Measurements from ENCODE around the gene LDB2. TPM values are rescaled to one million over a fixed set of nuclear protein-coding genes. Genes with fewer than 3 reads are reported as not detected.

LDB2 gene
- total RNA-seq, 1 experiment from 2014 or later: 0.24 TPM

DNA sequence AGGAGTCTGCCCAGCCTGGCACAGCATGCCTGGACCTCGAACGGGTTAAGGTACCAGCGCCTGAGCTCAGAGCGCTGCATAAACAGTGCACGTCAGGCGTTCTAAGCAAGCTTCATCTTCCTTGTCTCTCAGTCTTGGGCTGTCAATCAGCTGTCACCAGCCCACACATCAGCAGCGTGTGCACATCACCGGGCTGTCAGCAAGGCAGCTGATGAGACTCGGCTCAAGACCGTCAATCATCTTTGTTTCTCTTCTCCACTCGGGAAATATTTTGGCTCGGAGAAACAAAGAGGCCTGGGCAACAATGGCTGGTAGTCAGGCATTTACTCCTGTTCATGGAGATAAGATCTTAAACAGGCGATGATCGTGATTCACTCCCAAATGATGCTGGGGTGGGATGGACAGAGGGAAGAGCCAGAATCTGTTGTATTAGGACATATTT lies 141.3 kb downstream of the LDB2 start:
- DNase-seq (ENCODE audit: low read depth): peak; percentile 39

DNA sequence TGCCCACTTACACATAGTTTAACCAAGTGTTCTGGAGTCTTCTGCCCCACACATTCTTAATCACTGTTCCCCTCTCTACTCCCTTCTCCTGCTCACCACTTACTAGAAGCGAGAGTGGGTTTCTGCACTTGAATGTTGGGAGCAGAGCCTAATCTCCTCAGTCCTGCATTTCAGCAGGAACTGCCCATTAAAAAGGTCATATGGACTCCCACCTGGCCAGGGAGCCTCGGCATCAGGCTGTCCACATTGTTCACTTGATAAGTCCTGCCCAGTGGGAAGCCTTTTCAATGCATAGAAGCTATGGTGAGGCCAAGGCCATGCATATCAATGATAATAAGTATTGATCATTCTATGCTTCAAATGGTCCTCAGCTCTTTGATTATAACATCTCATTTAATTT lies 144.3 kb downstream of the LDB2 start:
- no peak for DNase-seq (ENCODE audit: low read depth)

DNA sequence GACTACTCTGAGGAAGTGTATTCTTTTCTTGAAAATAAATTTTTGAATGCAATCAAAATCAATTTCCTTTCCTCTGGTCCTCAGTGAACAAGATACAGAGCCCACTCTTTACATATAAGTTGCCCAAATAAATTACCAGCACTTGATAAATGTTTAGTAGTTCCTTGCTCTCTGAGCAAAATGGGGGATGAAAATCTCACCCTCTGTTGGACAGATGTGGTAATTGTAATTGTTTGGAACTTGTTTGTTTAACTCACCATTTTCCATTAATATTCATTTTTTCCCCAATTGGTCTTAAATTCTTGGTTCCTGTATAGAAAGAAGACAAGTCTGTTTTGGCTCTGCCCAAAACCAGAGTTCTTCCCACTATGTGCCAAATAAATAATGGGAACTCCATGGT lies 146.3 kb downstream of the LDB2 start:
- peak; percentile 6 for DNase-seq (ENCODE audit: low read depth)

DNA sequence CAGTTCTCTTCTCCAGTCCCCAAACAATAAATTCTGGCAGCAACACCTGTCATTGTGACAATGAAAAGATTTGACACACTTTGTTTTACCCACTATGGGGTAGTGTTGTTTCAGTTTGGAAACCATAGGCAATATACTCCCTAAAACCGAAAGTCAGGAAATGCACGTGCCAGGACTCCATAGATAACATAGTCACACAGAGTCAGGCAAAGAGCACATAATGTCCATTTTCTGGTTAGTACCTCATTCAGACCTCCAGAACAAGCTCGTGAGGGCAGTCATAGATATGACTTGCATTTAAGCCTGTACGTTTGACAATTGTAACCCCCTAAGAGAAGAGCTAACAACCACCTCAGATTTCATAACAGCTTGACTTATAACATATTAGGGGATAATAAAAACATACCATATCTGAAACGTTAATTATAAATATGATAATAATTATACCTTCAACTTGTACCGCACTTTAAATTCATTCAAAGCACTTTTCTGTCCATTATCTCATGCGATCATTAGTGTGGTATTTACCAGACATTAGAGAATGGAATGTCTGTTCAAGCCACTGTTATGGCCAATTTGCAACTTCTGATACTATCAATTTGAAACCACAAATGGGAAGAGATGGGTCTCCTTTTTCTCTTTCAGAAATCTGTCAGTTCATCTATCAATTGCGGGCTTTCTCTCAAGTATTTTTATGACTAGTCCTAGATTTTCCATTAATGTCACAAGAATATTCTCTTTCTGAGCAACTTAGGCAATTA lies 147.4 kb downstream of the LDB2 start:
- no peak for DNase-seq (ENCODE audit: low read depth)

DNA sequence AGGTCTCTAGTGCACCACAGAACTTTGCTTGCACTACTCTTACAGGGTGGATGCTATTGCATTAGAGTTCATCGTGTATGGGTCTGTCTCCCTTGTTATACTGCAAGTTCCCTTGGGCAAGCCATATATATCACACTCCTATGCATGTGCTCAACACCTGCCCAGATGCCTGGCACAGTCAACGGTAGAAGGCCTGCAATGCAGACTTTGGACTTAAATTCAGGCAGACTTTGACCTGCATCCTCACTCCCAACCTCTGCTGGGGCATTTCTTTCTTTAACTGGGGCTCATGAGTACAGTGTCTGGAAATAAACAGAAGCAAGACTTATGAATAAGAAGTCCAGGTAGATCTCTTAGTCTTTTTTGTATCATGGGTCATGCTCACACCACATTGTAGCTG lies 148.2 kb downstream of the LDB2 start:
- no peak for DNase-seq (ENCODE audit: low read depth)

DNA sequence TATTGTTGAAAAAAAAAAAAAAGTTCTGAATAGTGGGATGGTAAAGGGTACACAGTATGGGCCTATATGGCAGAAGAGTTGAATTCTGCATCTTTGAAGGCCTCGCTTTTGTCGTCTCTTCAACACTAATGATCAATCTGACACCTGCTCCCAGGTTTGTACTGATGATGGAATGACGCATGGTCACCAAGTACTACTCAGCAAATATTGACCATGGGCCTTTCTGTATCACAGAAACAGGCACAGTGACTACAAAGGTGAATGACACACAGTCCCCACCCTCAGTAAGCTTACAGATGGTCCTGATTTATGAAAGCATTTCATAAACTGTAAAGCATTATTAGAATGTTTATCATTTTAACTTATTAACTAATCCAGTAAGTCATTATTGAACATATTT lies 152.6 kb downstream of the LDB2 start:
- DNase-seq (ENCODE audit: low read depth): no peak

DNA sequence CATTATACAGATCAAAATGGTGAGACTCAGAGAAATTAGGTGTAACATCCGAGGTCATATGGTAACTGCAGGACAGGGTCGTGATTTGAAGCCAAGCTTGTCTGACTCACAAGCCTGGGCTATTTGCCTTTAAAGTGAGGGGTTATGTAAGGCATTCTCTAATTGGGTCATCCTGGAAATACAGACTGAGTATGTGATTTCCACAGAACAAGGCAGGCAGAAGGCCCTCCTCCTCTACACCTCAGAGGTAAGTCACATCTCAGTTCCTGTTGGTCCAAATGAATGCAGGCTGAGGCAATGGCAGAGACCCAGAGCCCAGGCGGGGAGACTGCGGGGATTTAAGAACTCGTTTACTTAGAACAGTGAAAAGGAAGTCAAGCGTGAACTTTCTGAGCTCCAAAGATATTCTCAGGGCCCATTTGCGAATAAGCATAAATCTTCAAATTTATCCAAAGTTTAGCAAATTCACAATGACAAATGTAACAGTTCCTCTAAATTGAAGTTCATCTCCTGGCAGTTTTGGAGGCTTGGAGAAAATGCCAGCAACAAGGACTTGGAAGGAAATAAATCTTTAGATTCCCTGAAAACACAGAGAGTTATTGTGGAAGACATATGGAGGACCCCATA lies 153.3 kb downstream of the LDB2 start:
- peak; percentile 18 for DNase-seq (ENCODE audit: low read depth)

DNA sequence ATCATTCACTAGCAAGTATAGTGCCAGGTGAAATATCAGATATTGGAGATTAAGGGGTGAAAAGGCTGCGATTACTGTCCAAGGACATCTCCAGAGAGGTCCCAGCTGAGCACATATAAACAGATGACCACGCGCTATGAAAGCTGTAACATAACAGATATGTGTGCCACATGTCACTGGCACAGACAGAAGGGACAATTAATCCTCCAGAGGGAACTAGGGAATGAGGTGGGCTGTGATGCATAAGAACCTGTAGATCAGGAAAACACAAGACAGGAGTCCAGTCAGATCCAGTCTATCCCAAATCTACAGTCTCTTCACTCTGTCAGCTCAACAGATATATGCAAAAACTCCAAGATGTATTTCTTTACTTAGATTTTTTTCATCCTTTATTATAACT lies 157.2 kb downstream of the LDB2 start:
- no peak for DNase-seq (ENCODE audit: low read depth)

DNA sequence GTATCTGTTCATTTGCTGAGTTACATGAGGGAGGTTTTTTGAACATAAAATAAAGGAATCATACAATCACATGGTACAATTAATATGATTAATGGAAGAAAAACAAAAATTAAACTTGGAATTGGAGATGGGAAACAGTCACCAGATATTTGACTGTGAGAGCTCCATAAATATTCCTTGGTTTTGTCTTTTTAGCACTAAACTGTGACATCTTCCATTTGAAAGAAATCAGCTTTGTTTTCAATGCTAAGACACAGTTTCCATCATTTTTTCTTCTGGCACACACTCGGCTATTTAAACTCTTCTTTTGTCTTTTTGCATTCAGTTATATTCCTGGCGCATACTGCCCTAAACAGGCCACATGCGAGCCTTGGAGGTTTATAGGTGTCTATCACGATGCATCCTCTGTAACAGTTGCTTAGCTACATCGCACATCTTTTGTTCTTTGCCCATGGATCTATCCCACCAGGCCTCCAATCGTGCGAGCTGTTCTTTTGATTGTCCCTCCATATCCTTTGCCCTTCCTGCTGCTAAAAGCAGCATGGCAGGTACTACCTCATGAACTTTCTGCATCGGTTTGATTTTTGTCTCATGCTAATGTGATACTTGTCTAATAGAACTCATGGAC lies 158.3 kb downstream of the LDB2 start:
- DNase-seq (ENCODE audit: low read depth): no peak

DNA sequence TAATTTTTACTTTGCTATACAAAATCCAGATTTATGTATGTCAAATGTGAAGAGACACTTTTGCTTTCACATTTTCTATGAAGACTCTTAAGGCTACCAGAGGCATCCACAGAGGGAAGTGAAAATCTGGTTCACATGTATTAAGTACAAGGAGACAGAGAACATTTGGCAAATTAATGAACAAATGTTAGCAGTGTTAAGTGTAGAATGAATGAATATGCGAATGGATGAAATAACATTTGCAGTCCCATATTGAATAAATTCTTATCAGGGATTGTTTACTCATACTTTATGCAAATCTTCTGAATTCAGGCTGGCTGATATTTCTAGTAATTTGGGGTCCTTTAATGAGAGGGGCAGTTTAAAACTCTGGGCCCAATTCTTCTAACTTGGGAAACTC lies 159.9 kb downstream of the LDB2 start:
- no peak for DNase-seq (ENCODE audit: low read depth)

DNA sequence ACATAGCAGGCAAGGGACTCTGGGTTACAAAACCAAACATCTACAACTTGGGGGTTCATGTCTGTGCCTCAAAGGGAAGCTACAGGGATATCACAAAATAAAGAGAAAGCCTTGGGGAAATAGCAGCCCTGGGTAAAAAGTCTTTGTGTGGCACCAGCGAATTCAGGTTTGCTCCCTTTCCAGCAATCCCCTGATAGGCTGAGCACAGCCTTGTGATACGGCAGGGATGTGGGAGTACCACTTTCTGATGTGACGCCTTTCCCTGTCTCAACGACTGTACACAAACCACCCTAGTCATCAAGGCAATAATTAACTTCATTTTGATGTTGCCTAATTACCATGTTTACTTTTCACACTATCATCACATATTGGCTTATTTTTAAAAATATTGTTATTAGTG lies 164.9 kb downstream of the LDB2 start:
- no peak for DNase-seq (ENCODE audit: low read depth)

DNA sequence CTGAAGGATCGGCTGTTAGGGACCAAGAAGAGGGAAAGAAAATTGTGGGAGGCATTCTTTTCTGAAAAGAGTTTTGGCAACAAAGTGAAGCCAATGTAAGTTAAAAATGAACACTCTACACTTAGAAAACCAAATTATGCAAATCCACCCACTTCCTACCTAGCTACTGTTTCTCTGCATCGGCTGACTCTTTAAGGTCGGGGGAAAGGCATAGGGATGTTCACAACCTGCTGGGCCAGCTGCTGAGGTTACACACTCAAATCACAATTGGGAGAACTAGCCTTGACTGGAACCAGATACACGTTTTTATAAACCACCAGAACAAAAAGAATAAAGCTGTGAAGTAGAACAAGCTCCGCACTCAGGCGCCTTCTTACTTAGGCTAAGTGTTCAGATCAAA lies 165.7 kb downstream of the LDB2 start:
- DNase-seq (ENCODE audit: low read depth): no peak

DNA sequence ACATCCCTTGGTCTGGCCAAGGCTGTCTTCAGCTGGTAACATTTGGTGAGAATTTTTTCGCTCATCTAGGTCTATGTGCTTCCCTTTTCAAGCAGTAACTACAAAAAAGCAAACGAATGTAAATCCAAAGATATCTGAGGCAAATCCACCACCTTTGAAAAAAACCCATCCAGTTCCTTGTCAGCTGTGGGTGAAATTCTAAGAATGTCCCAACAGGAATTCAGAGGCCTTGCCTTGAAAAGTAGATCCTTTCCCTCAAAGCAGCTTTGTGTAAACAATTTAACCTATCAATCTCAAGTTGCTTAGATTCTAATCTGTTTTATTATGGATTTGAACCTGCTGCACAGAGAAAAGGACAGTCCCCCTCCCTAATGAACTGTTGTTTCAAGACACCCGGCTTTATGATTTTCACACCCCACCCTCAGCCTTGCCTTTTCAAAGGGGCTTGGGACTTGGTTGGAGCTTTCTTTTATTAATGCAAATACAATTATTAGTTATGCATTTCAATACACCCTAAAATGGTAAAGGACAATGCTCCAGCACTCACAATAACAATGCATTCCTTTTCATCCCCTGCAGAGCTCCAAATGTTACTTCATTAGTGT lies 166.6 kb downstream of the LDB2 start:
- no peak for DNase-seq (ENCODE audit: low read depth)

DNA sequence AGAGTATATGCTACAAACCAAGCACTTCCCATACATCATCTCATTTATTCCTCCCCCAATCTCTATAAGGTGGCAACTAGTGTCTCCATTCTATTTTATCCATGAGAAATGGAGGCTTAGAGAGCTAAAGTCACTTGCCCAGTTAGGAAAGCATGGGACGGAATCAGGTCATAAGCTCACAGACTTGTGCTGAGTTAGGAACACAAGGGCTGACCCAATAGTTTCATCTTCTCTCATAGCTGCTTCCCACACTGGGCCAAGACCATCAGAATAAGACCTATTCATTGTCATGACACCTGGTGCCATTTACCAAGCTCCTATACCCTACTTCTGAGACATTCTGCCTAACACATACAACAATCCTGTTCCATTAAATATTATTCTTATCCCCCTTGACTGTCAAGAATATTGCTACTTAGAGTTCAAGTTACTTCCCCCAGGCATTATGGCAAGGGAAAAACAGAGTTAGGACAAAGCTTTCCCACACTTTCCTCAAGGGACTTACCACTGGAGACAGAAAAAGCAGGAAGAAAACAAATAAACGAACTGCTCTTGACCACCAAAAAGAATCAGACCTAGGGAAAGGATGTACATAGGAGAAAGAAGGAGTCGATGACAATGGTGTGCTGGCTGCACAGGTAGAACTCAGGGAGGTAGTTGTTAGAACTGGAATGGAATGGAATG lies 167.8 kb downstream of the LDB2 start:
- no peak for DNase-seq (ENCODE audit: low read depth)

DNA sequence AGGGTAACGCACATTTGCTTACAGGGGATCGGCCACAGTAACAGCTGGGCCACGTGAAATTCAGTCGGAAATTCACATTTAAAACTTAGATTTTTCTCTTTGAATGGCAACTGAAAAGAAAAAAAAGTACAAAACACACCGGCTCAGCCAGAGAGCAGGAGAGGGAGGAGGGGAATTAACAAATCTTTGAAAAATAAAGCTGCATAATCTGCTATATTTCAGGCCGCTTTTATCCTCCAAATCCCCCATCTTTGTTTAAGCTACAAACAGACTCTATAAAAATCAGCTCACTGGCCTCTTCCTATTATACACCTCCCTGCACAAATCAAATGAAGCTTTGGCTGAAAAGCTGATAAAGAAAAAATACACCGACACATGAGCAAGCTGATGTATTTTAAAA lies 169.1 kb downstream of the LDB2 start:
- no peak for DNase-seq (ENCODE audit: low read depth)

DNA sequence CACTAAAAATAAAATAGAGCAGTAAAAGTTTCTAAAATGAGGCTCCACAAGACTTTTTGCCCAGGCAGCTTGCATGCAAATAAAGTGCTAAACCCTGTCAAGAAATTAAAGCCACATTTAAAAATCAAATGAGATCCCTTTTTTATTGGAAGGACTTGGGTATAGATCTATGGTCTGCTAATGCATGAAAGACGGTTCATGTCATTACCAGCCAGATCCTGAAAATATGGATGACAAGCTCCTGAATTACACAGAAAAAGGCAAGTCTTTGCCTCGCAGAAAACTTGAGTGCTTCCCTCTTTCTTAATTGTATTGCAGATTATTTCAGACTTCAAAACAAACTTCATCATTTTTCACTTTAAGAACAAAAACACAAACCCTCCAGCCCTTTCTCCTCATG lies 169.6 kb downstream of the LDB2 start:
- DNase-seq (ENCODE audit: low read depth): no peak

DNA sequence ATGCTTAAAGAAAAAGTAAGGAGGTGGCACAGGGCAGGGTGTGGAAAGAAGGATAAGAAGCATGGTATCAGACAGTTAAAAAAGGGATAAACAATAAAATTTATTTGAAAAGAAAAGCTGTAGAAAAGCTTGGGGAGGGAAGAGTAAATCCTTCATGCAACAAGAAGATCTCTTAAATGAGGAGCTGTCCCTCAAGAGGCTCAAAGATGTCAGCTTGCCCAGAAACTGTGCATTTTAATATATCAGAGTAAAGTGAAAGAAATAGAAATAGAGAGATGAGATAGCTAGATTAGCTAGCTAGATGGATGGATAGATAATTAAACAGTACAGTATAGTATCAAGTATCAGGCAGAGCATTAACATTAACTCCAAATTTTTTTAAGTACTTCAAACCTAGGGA lies 170.3 kb downstream of the LDB2 start:
- no peak for DNase-seq (ENCODE audit: low read depth)

DNA sequence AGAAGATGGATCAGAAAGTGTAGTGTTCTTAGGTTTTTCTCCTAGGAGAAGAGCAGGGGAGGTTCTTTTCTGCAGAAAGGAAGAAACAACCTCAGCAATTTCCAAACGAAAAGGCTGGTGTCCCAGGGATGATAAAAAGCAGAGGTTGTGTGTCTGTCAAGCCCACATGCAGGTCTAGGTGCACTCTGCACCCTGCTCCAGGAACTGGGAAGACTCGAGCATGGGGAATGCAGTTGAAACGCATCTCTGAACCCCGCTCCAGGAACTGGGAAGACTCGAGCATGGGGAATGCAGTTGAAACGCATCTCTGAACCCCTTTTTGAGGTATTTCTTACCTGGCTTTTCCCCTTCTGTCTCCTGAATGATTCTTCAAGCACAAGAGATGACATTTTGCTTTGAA lies 171.2 kb downstream of the LDB2 start:
- no peak for DNase-seq (ENCODE audit: low read depth)

DNA sequence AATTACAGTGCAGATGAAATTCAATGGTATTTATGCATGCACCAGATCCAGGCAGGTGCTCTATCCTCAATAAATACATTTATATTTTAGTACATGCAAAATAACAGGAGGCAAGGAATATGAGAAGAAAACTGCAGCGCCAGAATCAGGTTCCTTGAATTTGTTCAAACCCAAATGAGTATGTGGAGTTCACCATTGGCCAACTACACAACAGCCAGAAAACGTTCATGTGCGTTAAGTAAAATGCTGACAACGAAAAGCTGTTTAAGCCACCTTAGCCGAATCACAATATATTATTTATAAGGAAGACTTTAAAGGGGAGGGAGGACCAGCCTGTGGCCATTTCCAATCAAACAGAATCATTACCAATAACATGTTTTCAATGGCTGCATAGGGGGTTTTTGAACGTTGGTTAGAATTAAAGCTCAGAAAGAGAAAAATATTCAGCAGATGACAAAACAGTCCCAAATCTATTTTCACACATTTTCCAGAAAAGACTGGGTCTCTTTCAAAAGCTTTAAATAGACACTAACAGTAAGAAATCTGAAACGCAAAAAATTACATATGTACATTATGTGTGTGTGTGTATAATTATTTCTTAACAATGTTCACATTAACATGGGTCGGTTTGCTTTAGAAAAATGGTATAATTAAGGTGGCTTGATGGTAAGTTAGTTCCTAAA lies 171.9 kb downstream of the LDB2 start:
- no peak for DNase-seq (ENCODE audit: low read depth)

DNA sequence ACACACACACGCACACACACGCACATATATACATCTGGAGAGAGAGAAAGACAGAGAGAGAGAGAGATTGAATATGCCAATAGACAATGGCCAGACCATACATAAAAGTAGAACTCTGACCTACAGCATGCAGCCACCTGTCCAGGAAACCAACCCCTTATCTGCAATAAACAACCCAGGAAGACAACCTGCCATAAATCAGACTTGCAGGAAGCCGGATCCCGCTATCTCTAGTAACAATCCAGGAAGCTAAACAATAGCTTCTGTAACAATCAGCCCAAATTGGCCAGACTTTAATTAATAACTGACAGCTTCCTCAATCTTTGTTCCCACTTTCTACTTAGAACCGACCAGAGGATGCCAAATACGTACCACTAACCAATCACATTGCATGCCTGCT lies 173.2 kb downstream of the LDB2 start:
- no peak for DNase-seq (ENCODE audit: low read depth)

DNA sequence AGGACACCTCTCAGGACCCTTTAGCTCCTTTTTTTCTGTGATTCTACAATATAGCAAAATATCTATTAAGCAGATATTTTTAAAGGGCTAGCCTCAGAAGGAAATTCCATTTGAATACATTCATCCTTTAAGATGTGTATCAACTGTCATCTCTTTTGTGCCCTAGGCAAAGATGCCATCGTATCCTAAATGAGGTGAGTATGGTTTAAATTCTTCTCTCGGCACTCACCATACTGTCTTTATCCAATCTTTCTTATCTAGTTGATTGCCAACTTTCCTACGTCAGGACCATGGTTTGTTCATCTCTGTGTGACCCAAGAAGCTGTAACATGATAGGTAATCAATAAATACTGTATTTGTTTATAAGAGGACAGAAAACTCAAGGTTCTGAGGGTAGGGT lies 176.0 kb downstream of the LDB2 start:
- peak; percentile 40 for DNase-seq (ENCODE audit: low read depth)
